ENCODE results near the gene TAT.

Gene TAT

GRCh38 chr16:71537643-71538042, 39.2 kb downstream of the TAT start:
- DNase-seq = peak; percentile 39 to 60

- no peak for DNase-seq
These were observed 40.0 kb downstream of the TAT start for GRCh38 chr16:71536752-71537499.

- no peak for DNase-seq
These were observed 44.5 kb downstream of the TAT start for GRCh38 chr16:71532366-71532765.

- no peak for DNase-seq
These were observed 48.0 kb downstream of the TAT start for GRCh38 chr16:71528863-71529262.

- no peak for DNase-seq
These were observed 48.6 kb downstream of the TAT start for GRCh38 chr16:71528257-71528656.

- DNase-seq = peak; percentile 17 to 55
These were observed 50.7 kb downstream of the TAT start, which contains the start of gene CHST4 for GRCh38 chr16:71526111-71526631. CHST4 (plus strand) TSS chr16:71526426; CDS start chr16:71536678, 10,252 bp downstream.

- no peak for DNase-seq
These were observed 52.0 kb downstream of the TAT start for GRCh38 chr16:71524566-71525553.

- no peak for DNase-seq
These were observed 56.3 kb downstream of the TAT start for GRCh38 chr16:71520550-71520949.
